ENCODE data around the gene C1S. TPM values are rescaled to one million over a fixed set of nuclear protein-coding genes. Genes with fewer than 3 reads are reported as not detected.

Gene C1S
- total and polyA plus RNA-seq, 2 experiments from 2014 or later, result 4.9 to 9.7 TPM

DNA sequence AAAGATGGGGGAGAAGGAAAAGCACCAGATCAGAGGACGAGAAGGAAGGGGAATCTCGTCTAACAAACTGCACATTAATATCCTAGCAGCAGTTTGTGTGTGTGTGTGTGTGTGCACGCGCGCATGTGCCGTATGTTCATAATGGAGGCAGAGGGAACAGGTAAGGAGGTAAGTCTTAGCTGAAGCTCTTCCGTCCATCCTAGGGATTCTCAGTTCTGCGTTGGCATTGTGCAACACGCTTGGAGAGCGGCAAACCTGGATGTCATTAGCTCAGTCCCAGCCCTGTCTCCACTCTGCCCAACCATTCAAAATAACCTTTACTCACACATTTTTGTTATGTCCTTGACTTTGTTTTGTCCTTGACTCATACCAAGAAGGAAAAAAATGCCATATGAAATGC lies 33.4 kb downstream of the C1S start:
- TF ChIP-seq EZH2phosphoT487 (IDR thresholded peaks at IDR 0.05; ENCODE audit: unreplicated experiment), result no peak
- no peak for ATAC-seq
- Histone ChIP-seq H2AFZ (no peak overlapping the region), H3K4me2 (no peak overlapping the region), H3K9me2 (ENCODE audit: insufficient read depth) (0 out of 2 replicates have a peak, but pooled peaks cover 3% of the 10 kb centered on the region), H4K20me1 (replicated peaks; ENCODE audit: insufficient read depth) (no peaks in the 10 kb centered on the region), H3K27me3 (ENCODE audit: insufficient read depth) (no peaks in the 10 kb centered on the region), H3K36me3 (ENCODE audit: insufficient read depth) (no peaks in the 10 kb centered on the region), H3K4me1 (ENCODE audit: insufficient read depth) (peaks cover 20% of the 10 kb centered on the region), H3K79me2 (replicated peaks; ENCODE audit: insufficient read depth) (no peaks in the 10 kb centered on the region), H3K27ac (ENCODE audit: low read depth) (no peak overlapping the region), H3F3A (replicated peaks; ENCODE audit: low read depth) (no peaks in the 10 kb centered on the region), H3K4me3 (no peak overlapping the region)
- peaks cover 32% of the 10 kb centered on the region for H3K4me1 Mint-ChIP-seq
- H3K27ac Mint-ChIP-seq, result no peak overlapping the region
- no peaks in the 10 kb centered on the region for H3K9me3 Mint-ChIP-seq
- H3K27me3 Mint-ChIP-seq (ENCODE audit: insufficient read depth, low read depth, poor library complexity), result peaks cover 18% of the 10 kb centered on the region
- H3K4me3 Mint-ChIP-seq, result no peak overlapping the region; the same call in 2 of the 3 replicates
- no peak for DNase-seq (ENCODE audit: low spot score)
- H3K36me3 Mint-ChIP-seq (ENCODE audit: low read depth), result peaks cover 13% of the 10 kb centered on the region

DNA sequence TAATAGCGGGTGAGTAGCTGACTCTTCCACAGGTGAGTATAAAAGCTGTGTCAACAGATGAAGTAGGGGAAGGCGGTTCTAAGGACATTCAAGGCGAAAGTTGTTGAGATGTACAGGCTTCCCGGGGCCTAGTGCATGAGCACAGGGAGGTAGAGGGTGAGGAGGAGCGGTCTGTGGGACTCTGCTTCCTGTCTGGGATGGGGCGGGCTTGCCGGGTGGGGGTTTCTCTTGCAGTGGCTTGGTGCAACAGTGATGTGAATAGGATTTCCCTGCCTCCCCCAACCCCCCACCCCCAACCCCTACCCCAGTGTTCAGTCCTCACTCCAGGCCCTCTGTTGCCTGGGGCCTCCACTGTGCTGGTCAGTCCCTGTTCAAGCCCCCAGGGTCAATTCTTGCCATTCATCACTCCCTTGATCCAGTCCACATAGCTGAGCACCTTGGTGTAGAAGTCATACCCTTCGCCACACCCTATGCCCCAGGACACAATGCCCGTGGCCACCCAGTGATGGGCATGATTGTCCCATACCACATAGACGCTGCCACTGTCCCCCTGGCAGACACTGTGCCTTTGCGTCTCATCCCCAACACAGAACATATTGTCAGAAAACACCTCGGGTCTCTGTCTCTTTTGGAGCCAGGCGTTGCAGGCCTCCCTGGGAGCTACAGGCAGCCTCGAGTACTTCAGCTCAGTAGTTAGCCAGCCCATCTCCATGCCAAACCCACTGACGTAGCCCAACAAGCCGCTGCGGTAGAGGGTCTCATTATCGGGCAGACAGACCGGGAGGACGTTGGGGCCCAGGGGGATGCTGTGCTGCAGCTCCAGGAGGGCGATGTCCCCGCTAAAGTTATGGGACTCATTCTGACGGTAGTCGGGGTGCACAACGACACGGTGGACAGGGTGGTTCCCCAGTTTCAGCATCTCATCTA lies 35.8 kb downstream of the C1S start:
- ATAC-seq (no peak; the same call in 2 of the 3 replicates), DNase-seq (ENCODE audit: low spot score) (peak; percentile 17)
- Mint-ChIP-seq H3K27ac (no peak overlapping the region), H3K36me3 (ENCODE audit: low read depth) (peaks cover 16% of the 10 kb centered on the region; the same call in 2 of the 3 replicates), H3K4me3 (no peak overlapping the region), H3K27me3 (ENCODE audit: insufficient read depth, low read depth, poor library complexity) (peaks cover 16% of the 10 kb centered on the region), H3K9me3 (no peaks in the 10 kb centered on the region), H3K4me1 (peaks cover 19% of the 10 kb centered on the region)
- Histone ChIP-seq H3K79me2 (replicated peaks; ENCODE audit: insufficient read depth) (no peaks in the 10 kb centered on the region), H3F3A (replicated peaks; ENCODE audit: low read depth) (no peaks in the 10 kb centered on the region), H4K20me1 (replicated peaks; ENCODE audit: insufficient read depth) (no peaks in the 10 kb centered on the region; the same call in 1 of the 2 replicates), H3K27me3 (ENCODE audit: insufficient read depth) (no peaks in the 10 kb centered on the region), H3K4me2 (peak overlapping the region; percentile 36; the same call in 1 of the 2 replicates), H2AFZ (no peak overlapping the region), H3K4me3 (no peak overlapping the region), H3K4me1 (ENCODE audit: insufficient read depth) (peaks cover 9% of the 10 kb centered on the region), H3K9me2 (ENCODE audit: insufficient read depth) (no peaks in the 10 kb centered on the region), H3K36me3 (ENCODE audit: insufficient read depth) (no peaks in the 10 kb centered on the region), H3K27ac (ENCODE audit: low read depth) (peak overlapping the region; percentile 55; the same call in 1 of the 2 replicates)
- TF ChIP-seq JUNB (IDR thresholded peaks at IDR 0.05; ENCODE audit: unreplicated experiment), result no peak
- no peak for TF ChIP-seq POLR2AphosphoS5 (IDR thresholded peaks at IDR 0.05; ENCODE audit: low read depth)
- TF ChIP-seq, protein P1, sequence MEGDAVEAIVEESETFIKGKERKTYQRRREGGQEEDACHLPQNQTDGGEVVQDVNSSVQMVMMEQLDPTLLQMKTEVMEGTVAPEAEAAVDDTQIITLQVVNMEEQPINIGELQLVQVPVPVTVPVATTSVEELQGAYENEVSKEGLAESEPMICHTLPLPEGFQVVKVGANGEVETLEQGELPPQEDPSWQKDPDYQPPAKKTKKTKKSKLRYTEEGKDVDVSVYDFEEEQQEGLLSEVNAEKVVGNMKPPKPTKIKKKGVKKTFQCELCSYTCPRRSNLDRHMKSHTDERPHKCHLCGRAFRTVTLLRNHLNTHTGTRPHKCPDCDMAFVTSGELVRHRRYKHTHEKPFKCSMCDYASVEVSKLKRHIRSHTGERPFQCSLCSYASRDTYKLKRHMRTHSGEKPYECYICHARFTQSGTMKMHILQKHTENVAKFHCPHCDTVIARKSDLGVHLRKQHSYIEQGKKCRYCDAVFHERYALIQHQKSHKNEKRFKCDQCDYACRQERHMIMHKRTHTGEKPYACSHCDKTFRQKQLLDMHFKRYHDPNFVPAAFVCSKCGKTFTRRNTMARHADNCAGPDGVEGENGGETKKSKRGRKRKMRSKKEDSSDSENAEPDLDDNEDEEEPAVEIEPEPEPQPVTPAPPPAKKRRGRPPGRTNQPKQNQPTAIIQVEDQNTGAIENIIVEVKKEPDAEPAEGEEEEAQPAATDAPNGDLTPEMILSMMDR (conservative IDR thresholded peaks at IDR 0.05; ENCODE audit: low read depth in 2 of 2), result no peak
- TF ChIP-seq, protein P2, sequence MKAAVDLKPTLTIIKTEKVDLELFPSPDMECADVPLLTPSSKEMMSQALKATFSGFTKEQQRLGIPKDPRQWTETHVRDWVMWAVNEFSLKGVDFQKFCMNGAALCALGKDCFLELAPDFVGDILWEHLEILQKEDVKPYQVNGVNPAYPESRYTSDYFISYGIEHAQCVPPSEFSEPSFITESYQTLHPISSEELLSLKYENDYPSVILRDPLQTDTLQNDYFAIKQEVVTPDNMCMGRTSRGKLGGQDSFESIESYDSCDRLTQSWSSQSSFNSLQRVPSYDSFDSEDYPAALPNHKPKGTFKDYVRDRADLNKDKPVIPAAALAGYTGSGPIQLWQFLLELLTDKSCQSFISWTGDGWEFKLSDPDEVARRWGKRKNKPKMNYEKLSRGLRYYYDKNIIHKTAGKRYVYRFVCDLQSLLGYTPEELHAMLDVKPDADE (IDR thresholded peaks at IDR 0.05), result no peak
- TF ChIP-seq EZH2phosphoT487 (IDR thresholded peaks at IDR 0.05; ENCODE audit: unreplicated experiment), result no peak
- TF ChIP-seq, protein P3, sequence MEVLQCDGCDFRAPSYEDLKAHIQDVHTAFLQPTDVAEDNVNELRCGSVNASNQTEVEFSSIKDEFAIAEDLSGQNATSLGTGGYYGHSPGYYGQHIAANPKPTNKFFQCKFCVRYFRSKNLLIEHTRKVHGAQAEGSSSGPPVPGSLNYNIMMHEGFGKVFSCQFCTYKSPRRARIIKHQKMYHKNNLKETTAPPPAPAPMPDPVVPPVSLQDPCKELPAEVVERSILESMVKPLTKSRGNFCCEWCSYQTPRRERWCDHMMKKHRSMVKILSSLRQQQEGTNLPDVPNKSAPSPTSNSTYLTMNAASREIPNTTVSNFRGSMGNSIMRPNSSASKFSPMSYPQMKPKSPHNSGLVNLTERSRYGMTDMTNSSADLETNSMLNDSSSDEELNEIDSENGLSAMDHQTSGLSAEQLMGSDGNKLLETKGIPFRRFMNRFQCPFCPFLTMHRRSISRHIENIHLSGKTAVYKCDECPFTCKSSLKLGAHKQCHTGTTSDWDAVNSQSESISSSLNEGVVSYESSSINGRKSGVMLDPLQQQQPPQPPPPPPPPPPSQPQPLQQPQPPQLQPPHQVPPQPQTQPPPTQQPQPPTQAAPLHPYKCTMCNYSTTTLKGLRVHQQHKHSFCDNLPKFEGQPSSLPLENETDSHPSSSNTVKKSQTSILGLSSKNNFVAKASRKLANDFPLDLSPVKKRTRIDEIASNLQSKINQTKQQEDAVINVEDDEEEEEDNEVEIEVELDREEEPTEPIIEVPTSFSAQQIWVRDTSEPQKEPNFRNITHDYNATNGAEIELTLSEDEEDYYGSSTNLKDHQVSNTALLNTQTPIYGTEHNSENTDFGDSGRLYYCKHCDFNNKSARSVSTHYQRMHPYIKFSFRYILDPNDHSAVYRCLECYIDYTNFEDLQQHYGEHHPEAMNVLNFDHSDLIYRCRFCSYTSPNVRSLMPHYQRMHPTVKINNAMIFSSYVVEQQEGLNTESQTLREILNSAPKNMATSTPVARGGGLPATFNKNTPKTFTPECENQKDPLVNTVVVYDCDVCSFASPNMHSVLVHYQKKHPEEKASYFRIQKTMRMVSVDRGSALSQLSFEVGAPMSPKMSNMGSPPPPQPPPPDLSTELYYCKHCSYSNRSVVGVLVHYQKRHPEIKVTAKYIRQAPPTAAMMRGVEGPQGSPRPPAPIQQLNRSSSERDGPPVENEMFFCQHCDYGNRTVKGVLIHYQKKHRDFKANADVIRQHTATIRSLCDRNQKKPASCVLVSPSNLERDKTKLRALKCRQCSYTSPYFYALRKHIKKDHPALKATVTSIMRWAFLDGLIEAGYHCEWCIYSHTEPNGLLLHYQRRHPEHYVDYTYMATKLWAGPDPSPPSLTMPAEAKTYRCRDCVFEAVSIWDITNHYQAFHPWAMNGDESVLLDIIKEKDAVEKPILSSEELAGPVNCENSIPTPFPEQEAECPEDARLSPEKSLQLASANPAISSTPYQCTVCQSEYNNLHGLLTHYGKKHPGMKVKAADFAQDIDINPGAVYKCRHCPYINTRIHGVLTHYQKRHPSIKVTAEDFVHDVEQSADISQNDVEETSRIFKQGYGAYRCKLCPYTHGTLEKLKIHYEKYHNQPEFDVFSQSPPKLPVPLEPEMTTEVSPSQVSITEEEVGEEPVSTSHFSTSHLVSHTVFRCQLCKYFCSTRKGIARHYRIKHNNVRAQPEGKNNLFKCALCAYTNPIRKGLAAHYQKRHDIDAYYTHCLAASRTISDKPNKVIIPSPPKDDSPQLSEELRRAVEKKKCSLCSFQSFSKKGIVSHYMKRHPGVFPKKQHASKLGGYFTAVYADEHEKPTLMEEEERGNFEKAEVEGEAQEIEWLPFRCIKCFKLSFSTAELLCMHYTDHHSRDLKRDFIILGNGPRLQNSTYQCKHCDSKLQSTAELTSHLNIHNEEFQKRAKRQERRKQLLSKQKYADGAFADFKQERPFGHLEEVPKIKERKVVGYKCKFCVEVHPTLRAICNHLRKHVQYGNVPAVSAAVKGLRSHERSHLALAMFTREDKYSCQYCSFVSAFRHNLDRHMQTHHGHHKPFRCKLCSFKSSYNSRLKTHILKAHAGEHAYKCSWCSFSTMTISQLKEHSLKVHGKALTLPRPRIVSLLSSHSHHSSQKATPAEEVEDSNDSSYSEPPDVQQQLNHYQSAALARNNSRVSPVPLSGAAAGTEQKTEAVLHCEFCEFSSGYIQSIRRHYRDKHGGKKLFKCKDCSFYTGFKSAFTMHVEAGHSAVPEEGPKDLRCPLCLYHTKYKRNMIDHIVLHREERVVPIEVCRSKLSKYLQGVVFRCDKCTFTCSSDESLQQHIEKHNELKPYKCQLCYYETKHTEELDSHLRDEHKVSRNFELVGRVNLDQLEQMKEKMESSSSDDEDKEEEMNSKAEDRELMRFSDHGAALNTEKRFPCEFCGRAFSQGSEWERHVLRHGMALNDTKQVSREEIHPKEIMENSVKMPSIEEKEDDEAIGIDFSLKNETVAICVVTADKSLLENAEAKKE (CRISPR knock-in tag; IDR thresholded peaks at IDR 0.05), result no peak
- TF ChIP-seq EZH2 (IDR thresholded peaks at IDR 0.05; ENCODE audit: low read depth, unreplicated experiment), result no peak
- TF ChIP-seq ZNF331 (CRISPR knock-in tag; IDR thresholded peaks at IDR 0.05; ENCODE audit: low read depth), result no peak
